CD4-positive, alpha-beta T cell treated with Interleukin-12 subunit alpha and Interleukin-12 subunit beta, for 1 hour (primary cell): ENCODE results near the gene PIGR.

Source experiments
- DNase-seq: peaks from one replicate; pipeline ENCODE4 v3.0.0-alpha.2; 2020

The PIGR gene

DNA sequence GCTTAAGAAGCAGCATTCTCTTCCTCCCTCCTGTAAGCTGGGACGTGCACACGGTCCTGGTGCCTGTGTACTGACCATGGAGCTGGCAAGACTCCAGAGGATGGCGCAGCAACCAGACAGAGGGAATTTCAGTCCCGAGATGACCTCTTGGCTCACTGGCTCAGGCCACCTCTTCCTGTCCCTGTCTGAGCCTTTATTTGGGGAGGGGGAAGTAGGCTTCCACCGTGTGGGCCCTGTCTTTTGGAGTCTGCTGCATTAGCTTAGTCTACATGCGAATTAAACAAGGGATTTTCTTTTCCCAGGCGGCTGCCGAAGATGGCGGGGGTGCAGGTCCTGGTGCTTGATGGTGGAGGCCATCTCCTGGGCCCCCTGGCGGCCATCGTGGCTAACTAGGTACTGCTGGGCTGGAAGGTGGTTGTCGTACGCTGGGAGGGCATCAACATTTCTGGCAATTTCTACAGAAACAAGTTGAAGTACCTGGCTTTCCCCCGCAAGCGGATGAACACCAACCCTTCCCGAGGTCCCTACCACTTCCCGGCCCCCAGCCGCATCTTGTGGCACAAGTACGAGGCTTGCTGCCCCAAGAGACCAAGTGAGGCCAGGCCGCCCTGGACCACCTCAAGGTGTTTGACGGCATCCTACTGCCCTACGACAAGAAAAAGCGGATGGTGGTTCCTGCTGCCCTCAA is 38.8 kb downstream of the PIGR start:
- no peak for DNase-seq

DNA sequence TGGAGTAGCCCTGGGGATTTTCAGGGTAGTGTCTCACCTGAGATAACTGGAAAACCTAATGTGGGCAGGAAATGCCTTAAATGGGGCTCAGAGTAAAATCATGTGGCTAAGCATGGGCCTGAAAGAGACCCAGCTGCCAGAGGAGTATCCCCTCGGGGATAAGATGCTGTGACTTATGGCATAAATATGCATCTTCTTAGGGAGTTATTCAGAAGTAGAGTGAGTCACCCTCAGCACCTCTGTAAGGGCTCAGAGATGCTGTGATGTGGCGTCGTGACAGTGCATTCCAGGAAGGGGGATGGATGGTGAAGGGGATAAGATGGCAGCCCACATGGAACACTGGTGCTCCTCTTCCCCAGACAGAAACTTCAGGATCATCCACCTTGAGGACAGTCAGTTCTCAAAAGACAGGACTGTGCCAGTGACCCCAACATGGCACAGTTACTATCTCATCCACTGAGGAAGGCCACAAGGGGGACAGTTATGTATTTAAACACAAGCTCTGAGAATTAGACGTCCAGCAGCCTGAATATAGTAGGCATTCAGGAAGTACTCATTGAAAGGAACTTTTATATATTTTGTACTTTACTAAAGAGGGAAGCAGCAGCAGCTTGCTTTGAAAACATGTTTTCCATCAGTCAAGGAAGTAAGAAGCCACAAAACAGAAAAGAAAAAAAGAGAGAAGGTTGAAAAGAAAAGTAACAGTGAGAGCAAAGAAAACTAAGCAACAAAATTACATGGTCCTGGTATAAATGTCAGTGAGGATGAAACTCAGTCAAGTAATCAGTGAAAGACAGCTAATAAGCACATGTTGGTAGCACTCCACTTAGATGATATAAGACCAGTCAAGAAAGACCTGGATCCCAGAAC is 40.7 kb downstream of the PIGR start:
- DNase-seq: no peak

DNA sequence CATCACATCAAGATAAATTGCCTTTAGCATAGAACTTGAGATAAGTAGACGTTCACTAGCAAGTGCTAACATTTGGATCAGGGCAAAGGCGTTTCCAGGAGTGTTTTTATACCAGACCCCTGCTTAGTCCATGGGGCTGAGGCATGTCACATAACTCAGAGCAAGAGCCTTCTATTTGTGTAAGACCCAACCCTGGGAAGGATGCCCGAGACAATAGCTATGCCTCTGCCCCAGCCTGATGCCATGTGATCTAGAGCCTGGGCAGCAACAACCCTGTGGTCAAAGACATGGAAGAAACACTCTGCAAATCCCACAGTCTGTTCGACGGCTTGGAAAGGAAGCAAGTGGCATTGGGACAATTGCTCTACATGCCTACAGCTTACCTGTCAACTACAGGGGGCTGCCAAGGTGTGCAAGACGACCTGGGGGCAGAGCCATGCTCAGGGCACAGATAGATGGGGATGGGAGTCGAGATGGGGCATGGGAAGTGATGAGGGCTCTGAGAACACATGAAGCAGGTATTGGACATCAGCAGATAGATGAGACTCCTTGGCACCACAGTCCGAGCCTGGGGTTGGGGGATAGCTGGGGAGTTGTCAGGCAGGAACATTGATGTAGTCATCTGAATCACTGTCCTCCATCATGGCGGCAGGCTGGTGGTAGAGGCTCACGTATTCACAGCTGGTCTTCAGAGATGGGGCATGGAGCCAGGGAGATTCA is 41.7 kb downstream of the PIGR start:
- no peak for DNase-seq

DNA sequence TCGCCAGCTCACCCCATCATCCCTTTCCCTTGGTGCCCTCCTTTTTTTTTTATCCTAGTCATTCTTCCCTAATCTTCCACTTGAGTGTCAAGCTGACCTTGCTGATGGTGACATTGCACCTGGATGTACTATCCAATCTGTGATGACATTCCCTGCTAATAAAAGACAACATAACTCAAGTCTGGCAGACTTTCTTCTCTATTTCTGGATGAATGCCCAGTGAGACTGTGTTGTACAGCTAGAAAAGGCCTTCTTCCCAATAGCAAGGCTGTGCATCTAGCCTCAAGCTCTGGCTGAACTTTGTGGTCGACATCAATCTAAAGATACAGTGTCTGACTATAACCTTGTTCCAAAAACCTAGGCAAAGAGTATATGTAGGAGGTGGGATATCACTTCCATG is 42.6 kb downstream of the PIGR start:
- DNase-seq: no peak

DNA sequence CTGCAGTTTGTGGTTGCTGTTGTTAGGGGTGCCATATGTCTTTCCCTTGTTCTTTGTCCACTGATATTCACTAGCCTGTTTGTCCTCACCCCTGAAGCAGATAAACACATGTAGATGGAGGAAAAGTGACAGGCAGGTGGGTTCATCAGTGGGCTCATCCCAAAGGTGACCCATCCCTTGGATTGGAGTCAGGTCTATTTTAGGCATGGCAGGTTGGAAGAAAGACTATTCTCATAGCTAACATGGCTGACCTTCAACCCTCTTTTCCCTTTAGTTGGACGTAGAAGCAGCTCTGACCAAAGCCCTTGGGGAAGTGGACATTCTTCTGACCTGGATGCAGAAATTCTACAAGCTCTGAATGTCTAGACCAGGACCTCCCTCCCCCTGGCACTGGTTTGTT is 43.6 kb downstream of the PIGR start:
- DNase-seq: no peak

DNA sequence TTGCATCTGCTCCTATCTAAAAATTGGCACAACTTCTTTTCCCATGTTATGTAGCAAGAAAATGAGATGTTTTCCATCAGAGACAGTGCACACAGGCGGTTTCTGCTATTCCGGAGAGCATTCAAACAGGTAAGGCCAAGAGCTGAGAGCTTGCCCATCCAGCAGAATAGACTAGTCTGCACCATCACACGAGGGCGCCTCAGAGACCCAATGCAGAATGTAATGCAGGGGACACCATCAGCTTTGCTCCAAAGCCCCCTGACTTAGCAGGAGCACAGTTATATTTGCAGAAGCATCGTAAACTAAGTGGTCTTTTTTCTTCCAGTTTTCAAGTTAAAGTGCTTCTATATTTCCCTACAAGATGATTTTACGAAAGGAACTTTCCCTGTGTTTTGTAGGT is 44.3 kb downstream of the PIGR start:
- DNase-seq: no peak

DNA sequence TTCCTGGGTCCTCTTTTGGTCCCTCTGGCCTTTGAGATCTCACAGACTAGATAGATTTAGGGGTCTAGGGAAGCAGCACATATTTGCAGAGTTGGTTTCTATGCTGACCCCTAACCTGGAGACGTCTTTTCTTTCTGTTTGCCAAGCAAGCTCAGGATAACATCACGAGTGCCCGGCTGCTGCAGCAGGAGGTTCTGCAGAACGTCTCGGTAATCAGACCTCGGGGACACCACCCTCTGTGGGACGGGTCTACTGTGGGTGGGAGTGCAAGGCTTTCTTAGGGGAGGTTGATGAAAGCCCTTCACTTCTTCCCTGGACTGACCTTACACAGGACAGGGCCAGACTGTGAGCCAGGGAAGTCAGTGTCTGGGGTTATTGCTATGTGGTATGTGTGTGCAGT is 46.1 kb downstream of the PIGR start:
- DNase-seq: no peak

DNA sequence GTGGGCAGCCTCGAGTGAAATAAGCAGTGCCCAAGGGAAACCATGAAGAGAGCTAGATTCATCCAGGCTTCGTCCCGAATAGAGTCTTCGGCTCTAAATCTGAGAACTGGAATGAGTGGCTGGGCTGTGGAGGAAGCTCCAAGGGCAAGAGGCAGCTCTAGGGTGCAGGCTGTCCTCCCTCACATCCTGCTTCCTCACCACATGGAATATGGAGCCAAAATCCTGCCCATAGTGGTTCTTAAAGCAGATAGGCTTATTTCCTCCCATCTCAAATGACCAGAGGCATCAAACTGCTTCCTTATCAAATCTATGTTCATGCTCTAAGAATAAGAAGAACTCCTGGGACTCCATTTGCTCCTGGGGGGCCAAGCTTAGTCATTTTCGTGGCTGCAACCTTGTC is 46.5 kb downstream of the PIGR start:
- DNase-seq: no peak

DNA sequence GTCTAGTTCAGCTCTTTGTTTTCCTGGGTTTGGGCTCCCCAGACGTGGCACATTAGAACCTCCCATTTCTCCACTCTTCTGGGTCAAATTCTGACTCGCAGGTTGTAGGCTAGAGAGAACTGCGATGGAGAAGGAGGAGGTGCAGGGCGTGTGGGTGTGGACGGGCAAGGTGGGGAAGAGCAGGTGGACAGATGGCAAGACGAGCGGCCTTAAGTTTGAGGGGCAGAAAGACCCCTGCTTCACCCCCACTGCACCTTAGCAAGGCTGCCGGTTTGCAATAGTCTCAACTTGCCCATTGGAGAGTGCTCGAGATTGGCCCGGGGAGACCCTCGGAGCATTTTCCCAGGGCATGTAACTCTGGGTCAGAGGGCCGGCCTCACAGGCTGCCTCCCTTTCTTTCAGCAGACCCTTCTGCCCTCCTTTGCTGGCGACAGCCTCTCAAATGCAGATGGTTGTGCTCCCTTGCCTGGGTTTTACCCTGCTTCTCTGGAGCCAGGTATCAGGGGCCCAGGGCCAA is 47.3 kb downstream of the PIGR start:
- DNase-seq: no peak

DNA sequence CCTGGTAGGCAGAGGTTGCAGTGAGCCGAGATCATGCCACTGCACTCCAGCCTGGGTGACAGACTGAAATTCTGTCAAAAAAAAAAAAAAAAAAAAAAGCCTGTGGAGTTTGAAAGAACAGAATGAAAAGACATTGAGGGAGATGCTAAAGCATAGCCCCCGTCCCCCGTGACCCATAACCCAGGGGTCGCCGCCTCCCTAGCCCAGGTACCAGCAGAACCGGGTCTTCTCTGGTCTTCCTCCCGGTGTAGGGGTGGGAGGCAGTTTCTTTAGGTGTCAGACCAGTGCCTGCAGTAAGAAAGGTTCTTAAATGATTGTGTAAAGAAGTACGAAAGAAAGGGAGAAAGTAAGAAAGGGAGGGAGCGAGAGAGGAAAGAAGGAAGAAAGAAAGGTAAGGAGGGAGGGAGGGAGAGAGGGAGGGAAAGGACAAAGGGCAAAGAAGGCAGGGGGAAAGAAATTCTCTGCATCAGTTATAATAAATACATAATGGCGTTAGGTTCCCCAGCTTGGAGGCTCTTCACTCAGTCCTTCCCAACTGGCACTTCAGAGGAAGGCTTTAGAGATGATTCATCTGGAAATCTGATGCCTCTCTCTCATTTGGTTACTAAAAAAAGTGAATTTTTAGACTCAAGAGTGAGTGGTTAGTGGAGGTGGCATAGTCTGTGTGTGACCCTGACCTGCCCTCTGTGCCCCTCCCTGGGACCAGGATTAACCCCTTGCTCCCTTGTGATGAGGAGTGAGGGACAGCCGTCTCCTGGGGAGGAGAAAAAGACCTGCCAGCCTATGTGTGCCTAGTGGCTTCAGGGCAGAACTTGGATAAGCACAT is 48.0 kb downstream of the PIGR start:
- DNase-seq: no peak

DNA sequence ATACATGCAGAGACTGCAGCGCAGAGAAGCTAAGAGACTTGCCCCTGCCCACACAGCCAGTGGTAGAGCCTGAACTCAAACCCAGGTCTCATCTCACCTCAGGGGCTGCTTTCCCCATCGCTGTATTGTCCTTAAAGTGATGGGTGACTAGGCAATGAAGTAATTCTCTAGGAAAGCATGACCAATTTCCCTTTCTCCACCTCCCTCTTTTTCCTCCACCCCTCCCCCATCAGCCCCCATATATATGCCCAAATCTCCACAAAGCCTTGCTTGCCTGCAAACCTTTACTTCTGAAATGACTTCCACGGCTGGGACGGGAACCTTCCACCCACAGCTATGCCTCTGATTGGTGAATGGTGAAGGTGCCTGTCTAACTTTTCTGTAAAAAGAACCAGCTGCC is 49.1 kb downstream of the PIGR start, which contains the start of gene IL24:
Gene IL24 (plus strand): TSS at position 269 of the 400 bp plus-strand sequence. CDS start 390 bp downstream, outside the sequence.
- no peak for DNase-seq

DNA sequence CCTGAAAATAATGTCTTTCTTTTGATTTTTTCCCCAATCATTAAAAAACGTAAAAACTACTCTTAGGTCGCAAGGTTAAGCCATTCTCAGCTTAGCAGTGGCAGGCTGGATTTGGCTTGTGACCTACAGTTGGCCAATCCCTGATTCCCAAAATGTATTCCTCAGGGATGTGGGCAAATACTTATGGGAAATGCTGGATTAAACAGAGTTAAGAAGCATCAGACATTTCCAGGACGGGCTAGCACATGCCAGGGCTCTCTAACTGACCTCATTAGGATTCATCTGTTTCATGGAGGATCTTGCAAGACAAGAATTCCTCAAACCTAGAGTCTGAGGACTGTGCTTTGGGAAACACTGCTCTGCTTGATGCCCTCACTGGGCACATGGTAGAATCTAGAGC is 50.0 kb downstream of the PIGR start:
- no peak for DNase-seq

DNA sequence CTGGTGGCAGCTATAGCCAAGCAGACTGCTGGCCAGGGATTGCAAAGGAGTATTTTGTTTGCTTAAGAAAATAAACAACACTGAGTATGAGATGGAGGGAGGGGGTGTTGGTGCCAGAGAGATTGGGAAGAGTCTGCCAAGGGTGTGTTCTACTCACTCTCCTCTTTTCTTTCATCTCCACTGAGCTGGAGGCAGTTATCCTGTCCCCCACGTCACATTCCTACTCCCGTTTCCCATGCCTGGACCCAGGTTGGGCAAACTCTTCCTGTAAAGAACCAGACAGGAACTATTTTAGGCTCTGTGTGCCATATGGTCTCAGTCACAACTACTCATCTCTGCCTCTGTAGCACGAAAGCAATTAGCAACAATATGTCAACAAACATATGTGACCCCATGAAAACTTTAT is 50.4 kb downstream of the PIGR start:
- DNase-seq: no peak

DNA sequence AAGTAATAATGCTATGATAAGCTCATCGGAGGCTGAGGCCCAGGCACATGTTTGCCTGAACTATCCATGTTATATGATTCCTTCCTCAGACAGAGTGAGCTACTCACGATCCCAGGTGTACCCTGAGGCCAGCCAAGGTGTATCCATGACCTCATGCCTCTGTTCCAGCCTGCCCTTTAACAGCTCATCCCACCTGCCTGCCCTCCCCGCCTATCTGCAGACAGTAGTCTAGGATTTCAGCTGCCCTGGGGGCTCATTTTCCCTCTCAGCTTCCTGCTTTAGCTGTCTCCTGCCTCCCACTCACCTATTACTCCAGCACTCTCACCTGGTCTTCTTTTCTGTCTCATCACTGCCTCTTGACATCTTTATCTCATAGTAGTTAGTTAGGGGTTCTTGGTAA is 50.9 kb downstream of the PIGR start:
- DNase-seq: no peak

DNA sequence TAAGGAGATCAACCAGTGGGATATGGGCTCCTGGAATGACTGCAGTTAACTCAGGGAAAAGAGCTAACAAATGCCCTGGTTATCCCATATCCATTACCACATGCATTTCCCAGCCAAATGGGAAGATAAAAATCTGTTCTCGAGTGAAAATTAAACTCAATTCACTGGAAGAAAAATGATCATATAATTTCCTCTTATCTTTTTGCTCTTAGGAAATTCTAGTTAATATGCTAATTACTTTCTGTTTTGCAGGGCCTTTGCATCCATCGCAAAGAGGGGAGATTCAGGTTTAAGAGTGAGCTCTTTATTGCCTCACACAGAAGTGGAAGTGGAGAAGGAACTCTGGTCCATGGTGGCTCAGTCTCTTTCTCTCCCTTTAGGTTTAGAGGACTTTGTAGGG is 52.9 kb downstream of the PIGR start:
- DNase-seq: no peak

DNA sequence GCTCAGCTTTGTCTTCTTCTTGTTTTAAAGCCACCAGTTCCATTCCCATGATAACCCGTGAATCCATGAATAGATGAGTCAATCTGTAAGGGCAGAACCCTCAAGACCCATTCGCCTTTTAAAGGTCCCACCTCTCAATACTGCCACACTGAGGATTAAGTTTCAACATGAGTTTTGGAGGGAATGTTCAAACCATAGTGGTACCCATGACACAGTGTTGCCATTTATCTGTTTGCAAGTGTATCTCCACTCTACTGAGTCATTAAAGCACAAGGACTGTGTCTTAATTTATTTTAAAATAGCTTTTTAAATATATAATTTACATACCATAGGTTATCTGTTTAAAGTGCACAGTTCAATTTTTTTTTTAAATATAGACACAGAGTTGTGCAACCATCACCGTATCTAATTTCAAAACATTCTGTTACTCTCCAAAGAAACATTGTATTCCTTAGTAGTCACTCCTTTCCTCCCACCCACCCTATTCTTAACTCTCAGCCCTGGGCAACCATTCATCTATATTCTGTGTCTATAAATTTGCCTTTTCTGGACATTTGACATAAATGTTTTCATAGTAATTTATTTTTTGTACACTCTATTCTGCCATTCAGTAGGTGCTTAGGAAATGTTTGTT is 53.8 kb downstream of the PIGR start:
- no peak for DNase-seq

DNA sequence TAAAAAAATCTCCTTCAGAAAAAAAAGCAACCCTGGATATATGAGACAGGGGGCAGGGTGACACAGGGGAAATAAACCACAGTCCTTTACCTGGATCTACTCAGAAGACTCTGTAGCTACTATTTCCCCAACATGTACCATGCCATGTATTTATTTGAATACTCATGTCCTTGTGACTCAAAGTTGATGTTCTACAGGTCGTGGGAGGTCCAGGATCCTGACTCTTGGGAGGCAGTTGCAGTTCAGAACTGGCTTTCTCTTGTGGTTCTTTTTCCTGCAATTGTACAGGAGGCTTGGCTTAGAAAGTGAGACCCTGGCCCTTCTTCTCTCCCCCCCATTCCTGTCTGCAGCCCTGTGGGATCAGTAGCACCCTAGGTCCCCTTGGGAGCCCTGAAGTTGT is 54.9 kb downstream of the PIGR start:
- no peak for DNase-seq

DNA sequence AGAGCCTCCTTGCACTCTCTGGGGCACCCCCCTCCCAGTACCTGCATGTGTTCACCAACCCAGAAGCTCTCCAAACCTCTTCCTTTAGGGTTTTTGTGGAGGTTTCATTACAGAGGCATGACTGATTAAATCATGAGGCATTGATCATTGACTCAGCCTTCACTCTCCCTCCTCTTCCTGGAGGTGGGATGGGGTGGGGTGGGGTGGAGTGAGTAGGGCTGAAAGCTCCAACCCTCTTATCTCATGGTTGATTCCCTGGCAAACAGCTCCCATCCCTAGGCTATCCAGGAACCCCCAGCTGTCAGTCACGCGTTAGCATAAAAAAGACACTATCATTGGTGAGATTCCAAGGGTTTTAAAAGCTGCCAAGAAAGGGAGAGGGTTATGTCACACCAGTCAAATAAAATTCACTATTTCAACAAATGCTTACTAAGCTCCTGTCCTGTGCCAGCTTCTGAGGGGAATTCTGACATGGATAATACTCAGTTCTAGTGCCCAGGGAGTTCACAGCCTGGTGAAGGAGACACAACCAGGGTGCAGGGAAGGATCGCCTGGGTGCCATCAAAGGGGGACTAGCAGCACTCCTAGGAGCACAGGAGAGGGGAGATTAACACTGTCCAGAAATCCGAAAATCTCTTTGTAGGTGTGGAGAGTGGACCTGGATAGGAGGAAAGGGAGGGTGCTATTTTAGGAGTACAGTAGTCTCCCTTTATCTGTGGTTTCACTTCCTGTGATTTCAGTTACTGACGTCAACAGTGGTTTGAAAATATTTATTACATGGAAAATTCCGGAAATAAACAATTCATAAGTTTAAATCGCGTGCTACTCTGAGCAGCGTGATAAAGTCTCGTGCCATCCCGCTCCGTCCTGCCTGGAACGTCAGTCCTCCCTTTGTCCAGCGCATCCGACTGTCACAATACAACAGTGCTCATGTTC is 55.9 kb downstream of the PIGR start:
- no peak for DNase-seq

DNA sequence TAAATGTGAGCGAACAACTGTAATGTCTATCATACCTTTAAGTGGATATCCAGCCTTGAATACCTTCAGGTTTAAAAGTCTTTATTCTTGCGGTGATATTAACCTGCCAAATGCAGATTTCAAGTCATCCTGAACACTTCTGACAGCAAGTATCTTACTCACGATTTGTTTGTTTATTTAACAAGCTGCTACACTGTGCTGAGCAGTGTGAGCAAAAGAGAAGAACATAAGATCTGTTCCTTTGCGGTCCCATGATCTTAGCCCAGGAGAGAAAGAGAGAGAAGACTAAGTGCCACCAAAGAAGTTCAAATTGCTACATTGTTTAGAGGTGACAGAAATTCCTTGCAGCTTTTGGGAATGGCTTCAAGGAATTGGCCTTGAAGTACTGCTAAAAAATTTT is 58.6 kb downstream of the PIGR start:
- DNase-seq: no peak

DNA sequence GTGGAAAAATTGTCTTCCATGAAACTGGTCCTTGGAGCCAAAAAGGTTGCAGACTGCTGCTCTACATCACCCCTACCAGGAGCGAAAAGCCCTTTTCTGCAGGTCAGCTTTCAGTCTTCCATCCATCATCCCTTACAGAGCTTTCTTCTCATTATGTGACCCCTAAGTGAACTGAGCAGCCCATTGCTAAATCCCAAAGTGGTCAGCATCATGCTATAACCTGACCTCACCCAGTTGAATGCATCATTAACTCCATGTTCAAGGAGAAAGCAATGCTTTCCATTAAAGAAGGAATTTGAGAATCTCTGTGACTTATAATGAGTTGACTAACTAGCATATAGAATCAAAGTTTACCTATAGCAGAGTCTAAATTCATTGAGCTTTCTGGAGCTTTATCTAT is 59.4 kb downstream of the PIGR start:
- no peak for DNase-seq
